GM18858 (cell line): ENCODE results near the gene AHCYL2.
"Not testable (repeated sequence)": the region's sequence is repeated elsewhere in the genome, so short reads cannot be mapped to it uniquely, and the experiment has no call there.

Source experiments
- ATAC-seq: cut with Tn5 transposase; IDR thresholded peaks from one replicate; pipeline ENCODE4 v1.9.1; 2021; ENCODE audit not compliant: unreplicated experiment

AHCYL2 gene

DNA sequence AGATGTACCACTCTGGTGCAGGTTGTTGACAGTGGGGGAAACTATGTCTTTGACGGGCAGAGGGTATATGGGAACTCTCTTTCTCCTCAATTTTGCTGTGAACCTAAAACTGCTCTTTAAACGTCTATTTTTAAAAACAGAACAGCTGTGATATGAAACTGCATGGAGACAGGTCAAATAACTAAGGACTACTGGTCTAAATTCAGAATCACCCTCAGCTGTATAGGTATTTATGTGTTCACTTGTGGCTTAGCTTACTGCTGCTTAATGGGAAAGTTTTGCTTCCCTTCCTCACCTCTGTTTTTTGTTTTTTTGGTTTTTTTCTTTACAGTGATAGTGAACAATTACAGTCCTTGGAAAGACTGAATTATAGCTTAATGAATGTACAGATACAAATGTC is 122.5 kb downstream of the AHCYL2 start:
- ATAC-seq = no peak

DNA sequence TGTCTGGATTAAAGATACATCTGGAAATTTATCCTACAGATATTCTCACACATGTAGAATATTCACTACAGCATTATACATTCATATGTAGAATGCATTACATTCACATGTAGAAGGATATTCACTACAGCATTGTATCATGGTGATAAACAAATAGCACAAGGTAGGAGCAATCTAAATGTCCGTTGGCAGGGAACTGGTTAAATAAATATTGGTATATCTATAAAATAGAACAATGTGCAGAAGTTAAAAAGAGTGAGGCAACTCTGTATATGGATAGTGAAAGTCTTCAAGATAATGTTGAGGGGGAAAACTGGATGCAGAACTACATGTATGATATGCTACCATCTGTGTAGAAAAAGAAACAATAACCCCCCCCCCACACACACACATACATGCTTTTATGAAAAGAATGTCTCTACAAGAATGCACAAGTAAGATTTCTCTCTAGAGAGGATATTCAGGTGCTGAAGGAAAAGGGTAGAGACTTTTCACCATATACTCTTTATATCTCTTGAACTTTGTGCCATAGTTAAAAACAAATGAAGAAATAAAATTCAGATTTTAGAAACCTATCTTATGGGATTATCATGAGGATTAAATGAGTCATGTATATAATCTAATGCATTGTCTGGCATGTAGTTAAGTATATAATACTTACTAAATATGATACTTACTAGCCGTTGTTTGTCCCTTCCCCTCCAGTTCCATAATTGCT is 123.4 kb downstream of the AHCYL2 start:
- ATAC-seq = no peak

DNA sequence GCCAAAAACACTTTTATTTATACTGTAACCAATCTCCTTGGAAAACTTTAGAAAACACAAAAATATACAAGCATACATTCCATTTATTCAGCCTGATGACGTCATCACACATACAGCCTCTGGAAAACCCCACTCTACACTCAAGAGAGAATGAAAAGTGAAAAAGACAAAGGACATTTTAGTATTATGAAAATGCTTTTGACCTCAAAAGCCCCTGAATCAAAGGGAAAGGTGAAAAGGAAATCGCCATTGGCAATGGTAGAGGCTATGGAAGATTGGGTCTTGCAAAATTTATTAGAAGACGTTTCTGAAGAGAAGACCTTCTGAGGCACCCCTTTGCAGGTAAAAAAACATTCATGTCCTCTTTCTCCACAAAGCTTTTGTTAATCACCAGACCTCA is 126.5 kb downstream of the AHCYL2 start:
- ATAC-seq = no peak

DNA sequence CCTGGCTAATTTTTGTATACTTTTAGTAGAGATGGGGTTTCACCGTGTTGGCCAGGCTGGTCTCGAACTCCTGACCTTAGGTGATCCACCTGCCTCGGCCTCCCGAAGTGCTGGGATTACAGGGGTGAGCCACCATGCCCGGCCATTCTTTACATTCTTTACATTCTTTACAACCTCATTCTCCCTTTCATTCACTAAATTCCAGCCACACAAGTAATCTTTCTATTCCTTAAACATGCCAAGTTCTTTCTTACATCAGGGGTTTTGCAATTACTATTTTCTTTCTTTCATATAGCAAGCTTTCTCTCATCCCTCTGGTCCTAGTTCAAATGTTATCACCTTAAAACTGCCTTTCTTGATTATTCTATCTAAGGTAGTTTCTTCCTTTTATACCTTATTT is 128.3 kb downstream of the AHCYL2 start:
- not testable (repeated sequence) for ATAC-seq

DNA sequence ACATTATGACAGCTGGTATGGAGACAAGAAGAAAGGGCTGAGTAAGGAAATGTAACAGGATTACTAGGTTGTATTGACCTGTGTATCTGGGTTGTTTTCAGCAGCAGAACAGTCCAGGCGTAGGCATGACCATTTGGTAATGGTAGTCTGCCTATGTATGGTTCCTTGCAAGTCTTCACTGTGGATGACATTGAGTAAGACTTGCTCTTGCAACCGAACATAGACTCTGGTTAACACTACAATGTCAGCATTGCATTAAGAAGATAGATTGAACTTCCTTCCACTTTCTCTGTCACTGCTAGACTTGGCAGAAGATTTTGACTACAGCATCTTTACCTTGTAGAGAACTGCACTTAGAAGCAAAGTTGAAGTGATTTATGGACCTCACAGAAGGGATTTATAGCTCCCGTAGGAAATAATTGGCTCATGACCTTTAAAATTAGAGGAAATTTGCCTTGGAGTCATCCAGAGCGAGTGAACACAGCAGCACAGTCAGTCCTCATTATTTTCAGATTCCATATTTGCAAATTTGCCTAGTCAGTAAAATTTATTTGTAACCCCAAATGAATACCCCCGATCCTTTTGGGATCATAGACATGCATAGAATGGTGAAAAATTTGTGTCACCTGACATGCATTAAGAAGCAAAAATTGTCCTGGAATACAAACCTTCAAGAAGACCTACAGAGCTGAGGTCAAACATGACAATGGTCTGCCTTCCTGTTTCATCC is 129.8 kb downstream of the AHCYL2 start:
- no peak for ATAC-seq

DNA sequence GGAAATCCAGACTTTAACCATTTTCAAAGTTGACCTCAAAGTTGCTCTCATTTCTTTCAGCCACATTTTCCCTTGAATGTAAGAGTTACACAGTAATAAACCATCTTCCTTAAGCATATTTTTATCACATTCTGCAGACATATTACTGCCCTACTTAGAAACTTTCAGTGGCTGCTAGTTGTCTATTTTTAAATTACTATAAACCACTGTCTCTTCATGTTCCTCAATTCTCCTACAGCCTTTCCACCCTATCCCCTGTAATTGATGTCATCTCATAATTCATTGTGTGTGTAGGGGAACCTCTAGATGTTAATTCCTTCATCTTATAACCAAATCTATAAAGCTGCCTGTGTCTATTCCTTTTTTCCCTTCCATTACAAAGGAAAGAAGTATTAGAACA is 131.3 kb downstream of the AHCYL2 start:
- ATAC-seq = no peak

DNA sequence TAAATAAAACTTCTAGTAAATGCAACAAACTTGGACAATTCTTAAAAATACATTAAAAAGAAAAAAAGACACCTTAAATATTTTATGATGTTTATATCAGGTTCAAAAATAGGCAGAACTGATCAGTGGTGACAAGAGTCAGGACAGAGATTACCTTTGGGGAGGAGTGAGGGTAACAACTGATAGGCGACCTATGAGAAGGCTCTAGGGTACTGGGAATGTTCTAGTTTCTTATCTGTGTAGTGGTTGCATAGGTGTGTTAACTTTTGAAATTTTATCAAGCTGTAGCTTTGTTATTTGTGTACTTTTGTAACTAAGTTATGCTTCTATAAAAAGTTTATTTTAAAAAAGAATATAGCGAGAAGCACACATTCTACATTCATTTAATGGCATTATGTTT is 134.3 kb downstream of the AHCYL2 start:
- ATAC-seq = no peak

DNA sequence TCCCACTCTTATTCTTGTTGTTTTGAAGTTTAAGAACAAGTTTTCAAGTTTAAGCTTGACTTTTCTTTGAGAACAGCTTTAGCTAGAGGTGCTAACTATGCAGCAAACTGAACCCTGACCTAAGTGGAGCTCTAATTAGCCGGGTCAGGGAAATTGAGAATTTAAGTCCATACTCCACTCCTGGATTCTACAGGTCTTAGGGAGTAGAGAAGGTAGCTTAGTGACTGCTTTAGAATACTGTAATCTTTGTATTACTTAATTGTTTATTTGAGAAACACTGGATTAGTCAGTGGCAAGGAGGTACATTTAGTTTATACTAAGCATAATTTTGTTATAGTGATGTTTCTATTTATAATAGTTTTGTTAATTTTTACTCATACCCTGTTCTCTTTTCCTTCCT is 134.8 kb downstream of the AHCYL2 start:
- ATAC-seq = no peak

DNA sequence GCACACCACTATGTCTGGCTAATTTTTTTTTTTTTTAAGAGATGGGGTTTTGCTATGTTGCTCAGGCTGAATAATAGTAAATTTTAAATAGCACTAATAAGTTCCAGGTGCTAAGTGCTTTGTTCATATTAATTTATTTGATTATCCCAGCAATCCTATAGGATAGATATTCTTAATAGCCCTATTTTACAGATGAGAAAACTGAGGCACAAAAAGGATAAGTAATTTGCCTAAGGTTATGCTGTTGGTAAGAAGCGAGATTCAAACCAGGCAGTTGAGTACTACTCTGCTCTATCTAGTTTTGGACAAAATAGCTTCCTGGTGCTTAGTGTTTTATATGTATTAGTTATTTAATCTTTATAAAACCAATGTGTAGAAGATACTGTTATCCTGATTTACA is 136.9 kb downstream of the AHCYL2 start:
- no peak for ATAC-seq

DNA sequence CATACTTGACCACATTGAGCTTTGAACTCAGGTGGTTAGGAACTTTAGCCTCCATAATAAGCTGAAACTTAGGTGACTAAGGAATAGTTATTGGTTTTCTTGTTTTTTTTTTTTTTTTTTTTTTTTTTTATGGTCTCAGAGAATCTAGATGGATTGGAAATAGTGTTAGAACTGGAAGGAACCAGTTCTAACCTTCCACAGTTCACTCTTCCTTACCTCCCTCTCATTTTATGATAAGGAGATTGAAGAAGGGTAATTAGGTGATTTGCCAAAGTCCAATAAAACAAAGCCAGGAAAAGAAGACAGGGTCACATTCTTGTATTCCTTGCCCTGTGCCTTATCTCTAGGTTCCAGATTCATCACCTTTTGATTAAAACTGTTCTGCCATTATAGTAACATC is 137.7 kb downstream of the AHCYL2 start:
- ATAC-seq = no peak

DNA sequence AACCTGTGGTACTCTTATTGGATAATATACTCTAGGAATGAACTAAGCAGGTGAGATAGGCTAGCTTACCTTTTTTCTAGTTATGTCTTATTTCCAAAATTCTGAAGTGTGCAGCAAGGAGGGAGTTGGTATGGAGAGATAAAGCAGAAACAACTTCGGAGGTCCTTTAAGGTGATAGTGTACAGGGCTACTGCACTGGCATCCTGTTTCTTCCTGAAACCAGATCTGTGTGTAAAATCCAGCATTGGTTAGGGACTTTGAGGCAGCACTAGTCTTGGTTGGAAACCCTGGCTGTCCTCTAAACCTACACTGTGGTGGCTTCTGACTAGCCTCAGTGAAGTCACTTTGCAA is 142.5 kb downstream of the AHCYL2 start:
- no peak for ATAC-seq

DNA sequence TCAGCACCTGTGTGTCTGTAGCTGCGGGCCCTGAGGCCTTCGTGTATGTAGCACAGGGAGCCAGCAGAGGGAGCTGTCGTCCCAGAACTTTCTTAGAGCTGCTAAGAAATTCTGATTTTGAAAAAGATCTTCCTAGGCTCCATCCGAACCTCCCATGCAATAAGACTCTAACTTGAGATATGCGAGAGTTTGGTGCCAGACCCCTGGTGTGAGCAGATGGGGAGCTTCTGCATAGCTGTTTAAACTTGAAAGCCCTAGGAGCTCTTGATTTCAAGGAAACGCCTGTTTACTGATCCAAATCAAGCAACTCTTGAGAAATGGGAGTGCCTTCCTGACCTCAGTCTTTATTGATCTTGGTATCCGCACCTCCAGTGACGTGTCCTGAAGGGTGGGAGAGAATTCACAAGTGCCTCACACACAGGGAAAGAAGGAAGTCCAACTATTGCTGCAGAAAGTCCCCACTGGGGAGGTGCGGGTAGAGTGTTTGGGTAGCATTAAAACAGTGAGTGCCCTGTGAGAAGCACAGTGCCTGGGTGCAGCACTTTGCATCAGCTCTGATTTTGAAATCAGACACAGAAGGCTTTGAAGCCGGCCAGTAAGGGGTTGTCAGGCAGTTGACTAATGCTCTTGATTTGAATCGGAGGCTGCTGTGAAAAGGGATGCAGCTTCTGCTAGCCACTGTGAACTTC is 143.0 kb downstream of the AHCYL2 start:
- peak; percentile 63 for ATAC-seq

DNA sequence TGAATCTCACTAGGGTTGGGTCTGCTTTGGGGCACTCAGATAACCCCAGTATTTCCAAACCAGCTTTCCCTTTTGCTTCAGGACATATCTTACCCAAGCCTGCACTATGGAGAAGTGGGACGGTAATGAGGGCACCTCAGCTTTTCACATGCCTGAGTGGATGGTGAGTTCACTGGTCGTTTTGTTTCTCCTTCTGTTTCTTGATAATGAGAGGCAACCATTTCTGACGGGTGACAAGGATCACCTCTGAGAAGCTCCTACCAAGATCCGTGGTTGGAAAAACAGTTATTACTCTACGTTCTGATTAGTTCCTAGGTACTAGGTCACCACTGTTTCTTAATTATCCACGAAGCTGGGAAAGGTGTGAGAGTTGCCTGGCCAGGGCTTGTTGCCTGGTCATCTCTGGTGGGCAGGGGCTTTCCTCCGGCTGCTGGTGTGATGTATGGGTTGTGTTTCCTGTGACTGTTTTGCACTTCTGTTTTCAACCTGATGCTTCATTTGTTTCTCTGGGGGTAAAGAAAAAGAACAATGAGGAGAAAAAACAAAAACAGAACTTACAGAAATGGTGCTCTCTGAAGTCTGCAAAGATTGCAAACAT is 143.7 kb downstream of the AHCYL2 start:
- ATAC-seq = no peak

DNA sequence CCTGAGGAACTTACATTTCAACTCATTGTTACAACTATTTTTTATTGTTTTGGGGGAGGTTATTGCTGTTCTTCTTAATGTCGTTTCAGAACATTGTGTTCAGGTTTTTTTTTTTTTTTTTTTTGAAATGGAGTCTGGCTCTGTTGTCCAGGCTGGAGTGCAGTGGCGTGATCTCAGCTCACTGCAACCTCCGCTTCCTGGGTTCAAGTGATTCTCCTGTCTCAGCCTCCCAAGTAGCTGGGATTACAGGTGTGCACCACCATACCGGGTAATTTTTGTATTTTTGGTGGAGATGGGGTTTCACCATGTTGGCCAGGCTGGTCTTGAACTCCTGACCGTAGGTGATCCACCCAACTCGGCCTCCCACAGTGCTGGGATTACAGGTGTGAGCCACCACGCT is 144.6 kb downstream of the AHCYL2 start:
- not testable (repeated sequence) for ATAC-seq

DNA sequence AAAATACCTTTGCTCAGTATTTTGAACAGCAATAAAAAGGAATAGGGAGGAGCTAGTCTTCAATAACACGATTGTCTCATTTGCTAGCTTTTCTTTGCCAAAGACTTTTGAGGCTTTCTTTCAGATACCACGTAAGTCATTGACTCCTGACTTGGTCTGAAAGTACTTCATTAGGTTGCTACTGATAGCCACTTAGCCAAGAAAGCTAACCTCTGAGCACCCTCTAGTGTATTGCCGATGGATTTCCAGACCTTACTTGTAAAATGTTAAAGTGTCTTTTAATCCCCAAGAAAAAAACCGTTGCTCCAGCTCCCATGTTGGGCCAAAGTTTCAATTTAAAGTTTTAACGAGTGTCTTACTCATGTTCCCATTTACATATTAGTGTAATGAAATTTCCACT is 146.0 kb downstream of the AHCYL2 start:
- no peak for ATAC-seq

DNA sequence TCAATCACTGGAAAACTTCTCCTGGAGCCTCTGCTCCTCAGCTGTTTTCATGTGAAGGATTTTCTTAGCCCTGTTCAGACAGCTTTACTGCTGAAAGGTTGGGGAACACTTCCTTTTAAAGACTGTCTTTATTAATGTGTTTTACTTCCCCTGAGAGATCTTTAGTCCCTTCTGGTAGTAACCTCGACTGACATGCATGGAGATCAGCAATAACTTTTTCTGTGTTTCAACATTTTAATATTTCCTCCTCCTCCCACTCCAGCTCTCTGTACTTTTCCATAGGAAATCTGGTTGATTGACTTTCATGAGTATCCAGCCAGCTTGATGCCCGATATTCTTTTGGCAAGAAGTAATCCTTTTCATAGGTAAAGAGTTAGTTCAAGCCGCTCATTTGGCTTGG is 146.7 kb downstream of the AHCYL2 start:
- ATAC-seq = no peak

DNA sequence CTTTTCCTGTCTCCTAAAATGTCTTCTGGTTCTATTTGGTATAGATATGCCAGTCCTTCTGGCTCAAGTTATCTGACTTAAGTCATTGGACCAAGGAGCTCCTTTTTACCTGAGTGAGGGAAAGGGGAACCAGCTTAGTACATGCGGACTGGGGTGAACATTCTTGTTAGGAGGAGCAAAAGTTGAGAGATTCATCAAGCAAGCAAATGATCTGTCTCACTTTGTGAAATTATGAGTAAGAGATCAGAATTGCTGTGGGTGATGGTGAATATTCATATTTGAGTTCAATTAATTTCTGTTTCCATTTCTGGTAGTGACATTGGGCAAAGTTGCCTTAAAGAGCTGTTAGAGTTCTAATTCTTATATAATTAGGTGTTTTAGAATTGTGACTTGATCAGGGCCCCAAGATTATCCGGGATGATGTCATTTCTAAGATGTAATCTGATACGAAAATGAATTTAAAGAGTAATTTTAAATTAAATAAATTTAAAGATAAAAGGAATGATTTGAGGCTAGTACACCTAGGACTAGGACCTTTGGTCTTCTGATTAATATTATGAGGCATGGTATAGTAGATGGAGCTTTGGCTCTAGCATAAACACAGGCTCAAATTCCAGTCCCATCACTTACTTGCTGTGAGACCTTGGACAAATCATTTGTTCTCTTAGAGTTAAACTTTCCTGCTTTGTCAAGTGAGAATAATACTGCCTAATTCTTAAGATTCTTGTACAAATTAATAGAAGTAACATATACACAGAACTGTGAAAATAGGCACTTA is 149.0 kb downstream of the AHCYL2 start:
- ATAC-seq = no peak

DNA sequence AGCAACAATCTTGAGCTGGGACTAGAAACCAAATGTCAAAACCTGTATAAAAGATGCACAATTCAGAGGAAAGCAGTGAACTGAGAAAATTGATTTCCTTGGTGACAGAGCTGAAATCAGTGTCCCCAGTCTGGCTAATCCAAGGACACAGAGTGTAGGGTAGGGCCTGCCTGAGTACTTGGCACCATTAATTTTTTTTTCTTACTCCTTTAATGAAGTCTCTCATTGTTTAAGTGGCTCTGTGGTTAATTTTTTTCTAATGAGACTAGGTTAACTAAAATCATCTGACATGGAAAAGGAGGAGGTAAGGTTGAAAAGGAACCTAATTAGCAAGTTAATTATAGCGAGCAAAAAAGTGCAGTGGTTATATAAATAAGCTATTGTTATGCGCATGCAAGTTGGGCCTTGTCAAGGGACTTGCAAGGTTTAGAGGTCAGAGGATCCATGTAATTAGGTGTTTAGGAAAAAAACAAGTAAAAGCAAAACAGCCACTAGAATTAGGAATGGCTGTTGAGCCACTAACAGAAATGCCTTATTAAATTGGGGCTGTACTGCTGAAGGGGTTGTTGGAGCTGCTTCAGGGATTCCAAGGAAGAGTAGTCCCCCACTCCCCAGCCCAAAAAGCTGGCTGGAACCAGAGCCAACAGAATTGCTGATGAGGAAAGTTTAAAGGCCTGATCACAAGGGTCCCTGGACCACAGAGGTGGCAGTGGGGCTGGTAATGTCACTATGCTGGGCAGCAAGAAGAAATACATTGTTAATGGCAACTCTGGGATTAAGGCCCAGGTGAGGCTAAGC is 150.5 kb downstream of the AHCYL2 start:
- no peak for ATAC-seq

DNA sequence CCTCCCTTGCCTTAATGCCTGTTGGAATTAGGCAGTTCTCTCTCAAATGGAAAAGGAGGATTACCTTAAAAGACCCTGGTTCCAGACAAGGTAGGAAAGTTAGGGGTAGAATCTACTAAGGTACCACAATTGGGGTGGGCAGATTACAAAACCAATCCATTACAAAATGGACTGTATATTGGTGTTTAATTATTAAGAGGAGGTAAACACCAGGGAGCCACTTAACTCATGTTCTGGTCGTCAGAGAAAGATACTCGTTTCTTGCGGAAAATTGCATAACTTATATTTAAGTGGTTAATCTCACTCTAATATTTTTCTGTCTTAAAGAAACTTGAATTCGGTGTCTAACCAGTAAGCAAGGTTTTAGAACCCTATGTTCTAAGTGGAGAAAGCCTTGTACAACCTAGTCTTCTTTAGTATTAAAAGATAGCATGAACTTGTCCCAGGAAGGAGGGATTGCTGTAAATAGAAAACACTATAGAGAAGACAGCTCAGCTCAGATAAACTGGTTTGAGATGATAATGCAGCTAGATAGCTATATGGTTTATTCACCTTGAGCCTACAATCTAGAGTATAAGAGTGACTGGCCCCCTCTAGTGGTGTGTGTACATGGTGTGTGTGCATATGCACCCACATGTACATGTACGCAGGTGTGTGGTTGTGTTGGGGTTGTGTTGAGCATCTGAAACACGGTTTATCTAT is 151.4 kb downstream of the AHCYL2 start:
- ATAC-seq = no peak
